Endometrial microvascular endothelial cells (primary cell): Measurements from ENCODE around the gene PPP6R1. TPM values are rescaled to one million over a fixed set of nuclear protein-coding genes. Genes with fewer than 3 reads are reported as not detected.

Experiments
- in situ Hi-C: cut with HindIII; loops from 2 replicates; pipeline ENCODE4 v1.10.0; 2017; ENCODE audit warnings: low sequenced_read_pairs, low pct_unique_long_range_greater_than_20kb; ENCODE audit errors: inconsistent ontology term
- total RNA-seq: library from RNA; depleted of rRNA; stranded (reverse); fragments of >200 nt; gene quantifications from one replicate; pipeline ENCODE4 v1.2.3, GENCODE V29; 2015; ENCODE audit errors: inconsistent ontology term

Gene PPP6R1, protein sequence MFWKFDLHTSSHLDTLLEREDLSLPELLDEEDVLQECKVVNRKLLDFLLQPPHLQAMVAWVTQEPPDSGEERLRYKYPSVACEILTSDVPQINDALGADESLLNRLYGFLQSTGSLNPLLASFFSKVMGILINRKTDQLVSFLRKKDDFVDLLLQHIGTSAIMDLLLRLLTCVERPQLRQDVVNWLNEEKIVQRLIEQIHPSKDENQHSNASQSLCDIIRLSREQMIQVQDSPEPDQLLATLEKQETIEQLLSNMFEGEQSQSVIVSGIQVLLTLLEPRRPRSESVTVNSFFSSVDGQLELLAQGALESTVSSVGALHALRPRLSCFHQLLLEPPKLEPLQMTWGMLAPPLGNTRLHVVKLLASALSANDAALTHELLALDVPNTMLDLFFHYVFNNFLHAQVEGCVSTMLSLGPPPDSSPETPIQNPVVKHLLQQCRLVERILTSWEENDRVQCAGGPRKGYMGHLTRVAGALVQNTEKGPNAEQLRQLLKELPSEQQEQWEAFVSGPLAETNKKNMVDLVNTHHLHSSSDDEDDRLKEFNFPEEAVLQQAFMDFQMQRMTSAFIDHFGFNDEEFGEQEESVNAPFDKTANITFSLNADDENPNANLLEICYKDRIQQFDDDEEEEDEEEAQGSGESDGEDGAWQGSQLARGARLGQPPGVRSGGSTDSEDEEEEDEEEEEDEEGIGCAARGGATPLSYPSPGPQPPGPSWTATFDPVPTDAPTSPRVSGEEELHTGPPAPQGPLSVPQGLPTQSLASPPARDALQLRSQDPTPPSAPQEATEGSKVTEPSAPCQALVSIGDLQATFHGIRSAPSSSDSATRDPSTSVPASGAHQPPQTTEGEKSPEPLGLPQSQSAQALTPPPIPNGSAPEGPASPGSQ
- total RNA-seq = 63.8 TPM

DNA sequence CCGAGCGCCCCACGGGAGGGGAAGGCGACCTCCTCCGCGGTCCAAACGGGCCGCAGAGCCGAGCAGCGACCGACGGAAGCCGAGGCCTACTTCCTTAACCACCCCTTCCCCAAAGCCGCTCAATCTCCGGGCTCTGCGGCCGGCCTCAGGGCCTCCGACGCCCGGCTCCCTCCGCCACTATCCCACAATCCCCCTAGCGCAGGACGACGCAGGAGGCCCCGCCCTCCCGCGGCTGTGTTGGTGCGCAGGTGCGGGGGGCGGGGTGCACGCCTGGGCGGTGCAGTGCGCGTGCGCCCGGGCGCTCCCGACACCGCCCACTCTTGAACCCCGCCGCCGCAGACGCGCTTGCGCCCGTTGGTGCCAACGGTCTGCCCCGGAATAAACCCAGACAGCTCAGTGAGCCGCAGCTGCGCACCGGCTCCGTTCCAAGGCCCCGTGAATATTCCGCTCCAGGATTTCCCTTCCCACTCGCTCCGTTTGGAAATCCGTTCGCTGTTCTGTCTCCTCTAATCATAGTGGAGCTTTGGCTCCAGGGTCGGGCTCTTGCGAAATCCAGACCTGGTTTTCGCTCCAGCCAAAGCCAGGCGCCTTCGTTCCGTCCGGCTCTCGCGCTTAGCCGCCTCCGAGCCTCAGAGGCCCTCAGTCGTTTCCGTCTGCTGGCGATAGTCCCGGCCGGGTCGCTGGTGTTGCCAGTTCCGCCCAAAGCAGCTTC, at the start of gene PPP6R1:
PPP6R1 (minus strand) TSS at position 190 of the 712 bp plus-strand sequence. CDS start 11,914 bp downstream, outside the sequence.
- in situ Hi-C loops = no loop called here

DNA sequence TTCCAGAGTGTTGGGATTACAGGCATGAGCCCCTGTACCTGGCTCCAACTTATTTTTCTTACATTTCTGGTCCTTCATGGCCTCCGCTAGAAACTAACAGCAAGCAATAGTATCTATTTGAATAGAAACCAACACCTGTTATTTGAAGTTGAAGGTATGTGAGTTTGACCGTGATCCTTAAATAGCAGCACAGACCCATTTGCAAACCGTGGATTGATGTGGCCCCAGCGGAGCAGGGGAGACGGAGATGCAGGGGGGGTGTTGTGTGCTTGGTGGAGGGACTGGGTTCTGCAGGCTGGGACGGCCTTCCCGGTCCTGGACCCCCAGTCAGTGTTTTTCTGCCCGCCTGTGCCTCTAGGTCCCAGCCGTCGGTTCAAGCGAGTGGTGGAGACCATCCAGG, 49.5 kb upstream of the PPP6R1 start:
- in situ Hi-C loops = no loop called here

DNA sequence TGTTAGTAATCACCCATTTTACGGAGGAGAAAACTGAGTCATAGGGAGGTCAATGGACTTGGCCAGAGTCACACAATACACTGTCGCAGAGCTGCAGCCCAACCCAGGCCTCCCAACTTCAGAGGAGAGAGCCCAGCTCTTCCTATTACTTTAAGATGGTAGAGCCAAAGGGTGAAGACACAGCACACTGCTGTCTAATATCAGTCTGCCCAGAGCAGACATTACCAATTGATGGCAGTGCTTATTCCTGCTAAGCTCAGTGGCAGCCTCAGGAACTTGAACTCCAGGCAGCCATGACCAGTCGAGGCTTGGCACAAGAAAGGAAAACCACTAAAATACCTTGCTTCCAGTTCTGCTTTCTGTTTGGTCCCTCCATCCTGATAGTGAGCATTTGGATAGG, 47.9 kb upstream of the PPP6R1 start:
- in situ Hi-C loops = no loop called here

DNA sequence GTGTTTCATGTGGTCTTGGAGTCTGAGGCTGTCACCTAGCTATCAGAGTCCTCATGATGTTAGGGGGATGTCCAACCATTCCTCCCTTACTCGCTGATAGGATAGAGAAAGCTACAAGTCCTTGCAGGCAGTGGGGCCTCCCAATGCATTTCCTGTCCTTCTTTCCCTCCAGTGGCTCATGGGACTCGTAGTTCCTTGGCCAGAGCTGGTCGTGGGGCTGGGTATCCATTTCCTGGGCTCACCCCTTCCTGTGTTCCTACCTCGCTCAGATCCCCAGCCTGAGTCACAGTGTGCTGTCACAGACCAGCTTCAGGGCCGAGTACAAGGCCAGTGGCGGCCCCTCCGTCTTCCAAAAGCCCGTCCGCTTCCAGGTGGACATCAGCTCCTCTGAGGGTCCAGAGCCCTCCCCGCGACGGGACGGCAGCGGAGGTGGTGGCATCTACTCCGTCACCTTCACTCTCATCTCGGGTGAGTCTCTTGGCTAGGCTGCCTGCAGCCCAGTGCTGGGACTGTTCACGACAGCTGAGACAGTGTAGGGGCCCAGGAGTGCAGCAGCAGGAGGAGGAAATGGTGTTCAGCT, 47.3 kb upstream of the PPP6R1 start:
- in situ Hi-C loops = no loop called here

DNA sequence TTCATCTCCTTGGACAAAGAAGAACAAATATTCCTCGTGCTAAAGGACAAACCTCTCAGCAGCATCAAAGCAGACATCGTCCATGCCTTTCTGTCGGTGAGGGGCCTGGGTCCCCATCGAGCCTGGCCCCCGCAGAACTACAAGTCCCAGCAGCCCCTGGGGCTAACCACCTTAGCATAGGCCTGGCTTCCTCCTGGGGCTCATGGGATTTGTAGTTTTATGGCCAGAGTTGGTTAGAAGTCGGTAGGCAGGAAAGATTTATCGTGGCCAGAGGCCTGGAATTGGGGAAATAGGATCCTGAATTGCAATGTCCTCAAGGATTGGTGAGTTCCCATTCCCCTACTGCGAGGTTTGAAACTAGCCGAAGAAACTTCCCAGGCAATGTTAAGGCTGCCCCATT, 46.7 kb upstream of the PPP6R1 start:
- in situ Hi-C loops = no loop called here

DNA sequence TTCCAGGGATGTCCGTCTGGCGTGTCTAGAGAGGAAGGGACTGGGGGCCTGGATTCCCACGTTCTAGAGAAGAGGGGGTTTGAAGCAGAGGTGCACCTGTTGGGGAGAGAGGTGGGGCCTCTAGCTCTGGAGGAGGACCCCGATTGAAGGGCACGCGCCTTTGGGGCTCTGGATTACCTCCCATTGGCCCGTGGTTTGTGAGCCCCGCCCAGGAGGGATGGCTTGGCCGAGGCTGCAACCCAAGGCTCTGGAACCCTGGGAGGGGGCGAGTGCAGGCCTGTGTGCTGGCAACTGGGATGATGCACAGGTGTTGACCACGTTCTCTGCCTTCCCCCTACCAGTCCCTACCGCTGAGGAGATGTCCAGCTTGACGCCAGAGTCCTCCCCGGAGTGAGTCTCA, 46.2 kb upstream of the PPP6R1 start:
- in situ Hi-C loops = no loop called here

DNA sequence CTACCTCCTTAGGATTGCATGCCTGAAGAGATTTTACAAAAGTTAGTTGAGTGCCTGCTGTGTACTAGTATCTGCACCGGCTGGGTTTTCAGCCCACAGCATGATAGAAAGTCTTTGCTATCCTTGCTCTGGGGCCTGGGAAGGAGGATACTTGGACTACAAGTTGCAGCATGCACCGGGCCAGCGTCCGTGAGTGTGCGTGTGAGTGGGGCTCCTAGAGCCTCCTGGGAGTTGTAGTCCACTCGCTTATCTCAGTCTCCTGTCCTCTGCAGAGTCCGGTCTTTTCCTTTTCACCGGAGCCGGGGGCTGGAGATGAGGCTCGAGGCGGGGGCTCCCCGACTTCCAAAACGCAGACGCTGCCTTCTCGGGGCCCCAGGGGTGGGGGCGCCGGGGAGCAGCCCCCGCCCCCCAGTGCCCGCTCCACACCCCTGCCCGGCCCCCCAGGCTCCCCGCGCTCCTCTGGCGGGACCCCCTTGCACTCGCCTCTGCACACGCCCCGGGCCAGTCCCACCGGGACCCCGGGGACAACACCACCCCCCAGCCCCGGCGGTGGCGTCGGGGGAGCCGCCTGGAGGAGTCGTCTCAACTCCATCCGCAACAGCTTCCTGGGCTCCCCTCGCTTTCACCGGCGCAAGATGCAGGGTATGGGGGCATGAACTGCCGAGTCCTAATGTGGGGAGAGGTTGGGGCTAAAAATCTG, 45.6 kb upstream of the PPP6R1 start:
- in situ Hi-C loops = no loop called here

DNA sequence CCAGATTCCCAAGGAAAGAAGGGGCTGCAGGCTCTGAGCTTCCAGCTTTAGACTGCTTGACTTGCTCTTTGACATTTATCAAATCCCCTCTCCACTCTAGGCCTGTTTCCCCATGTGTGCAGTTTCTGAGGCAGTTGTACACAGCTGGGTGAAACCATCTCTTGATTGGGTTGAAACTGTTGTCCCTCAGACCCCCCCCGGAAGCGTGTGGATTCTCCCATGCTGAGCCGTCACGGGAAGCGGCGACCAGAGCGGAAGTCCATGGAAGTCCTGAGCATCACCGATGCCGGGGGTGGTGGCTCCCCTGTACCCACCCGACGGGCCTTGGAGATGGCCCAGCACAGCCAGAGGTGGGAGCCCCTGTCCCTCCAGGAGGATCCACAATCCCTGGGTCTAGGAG, 44.7 kb upstream of the PPP6R1 start:
- in situ Hi-C loops = no loop called here

DNA sequence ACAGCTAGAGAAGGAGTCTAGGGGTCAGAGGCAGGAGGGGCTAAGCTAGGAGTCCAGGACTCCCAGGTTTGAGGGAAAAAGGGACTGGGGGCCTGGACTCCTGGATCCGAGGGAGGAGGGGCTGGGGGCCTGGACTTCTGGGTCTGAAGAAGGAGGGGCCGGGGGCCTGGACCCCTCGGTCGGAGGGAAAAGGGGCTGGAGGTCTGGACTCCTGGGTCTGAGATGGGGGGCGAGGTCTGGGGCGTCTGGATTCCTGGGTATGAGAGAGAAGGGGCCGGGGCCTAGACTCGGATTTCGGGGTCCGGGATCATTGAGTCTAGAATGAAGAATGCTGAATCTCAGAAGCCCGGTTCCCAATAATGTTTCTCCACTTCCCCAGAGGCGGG, 43.5 kb upstream of the PPP6R1 start:
- in situ Hi-C loops = no loop called here

DNA sequence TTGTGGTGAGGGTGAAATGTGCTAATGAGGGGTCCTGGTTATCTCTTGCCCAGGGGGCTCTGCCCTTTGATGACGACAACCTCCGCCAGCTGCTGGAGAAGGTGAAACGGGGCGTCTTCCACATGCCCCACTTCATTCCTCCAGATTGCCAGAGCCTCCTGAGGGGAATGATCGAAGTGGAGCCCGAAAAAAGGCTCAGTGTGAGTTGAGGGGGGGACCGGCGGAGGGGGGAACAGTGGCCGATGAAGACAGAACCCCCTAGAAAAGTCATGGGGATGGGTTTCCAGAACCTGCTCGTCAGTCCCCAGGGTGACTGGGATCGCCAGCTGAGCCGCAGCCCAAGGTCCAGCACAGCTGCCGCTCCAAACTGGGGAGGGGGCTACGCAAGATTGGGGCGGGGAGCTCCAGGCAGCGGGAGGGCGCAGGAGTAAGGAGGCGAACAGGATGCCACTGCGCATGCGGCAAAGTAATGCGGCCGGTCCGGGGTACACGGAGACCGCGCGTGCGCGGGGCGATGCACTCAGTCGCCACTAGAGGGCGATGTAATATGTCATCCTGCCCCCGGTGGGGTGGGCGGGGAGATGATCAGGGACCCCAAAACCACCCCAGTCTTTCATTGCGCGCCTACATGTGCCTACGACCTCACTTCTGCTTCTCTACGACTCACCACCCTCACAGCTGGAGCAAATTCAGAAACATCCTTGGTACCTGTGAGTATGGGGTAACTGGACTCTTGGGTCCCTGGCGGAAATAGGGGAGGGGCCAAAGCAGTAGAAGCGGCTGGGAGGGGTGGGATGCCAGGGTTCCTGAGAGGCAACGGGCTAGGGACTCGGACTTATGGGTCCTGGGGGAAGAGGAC, 42.9 kb upstream of the PPP6R1 start:
- in situ Hi-C loops = no loop called here

DNA sequence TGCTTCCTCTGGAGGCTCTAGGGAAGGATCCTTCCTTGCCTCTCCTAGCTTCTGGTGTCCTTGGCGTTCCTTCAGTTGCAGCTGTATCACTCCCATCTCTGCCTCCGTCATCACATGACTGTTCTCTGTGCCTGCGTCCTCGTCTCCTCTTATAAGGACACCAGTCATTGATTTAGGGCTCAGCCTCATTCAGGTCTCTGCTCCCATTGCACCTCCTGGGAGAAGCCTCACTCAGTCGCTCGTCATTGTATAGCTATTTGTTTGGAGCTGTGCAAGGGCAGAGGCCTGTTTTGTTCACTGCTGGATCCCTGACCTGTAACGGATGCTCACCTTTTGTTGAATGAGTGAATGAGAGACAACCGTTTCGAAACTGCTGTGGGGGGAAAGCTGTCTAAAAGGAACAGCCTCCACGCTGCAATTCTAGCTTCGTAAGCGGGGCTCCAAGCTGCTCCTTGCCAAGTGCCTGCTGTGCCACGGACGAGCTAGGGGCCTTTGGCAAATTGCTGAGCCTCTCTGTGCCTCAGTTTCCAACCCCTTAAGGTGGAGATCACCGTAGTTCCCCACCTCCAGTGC, 42.2 kb upstream of the PPP6R1 start:
- in situ Hi-C loops = no loop called here

DNA sequence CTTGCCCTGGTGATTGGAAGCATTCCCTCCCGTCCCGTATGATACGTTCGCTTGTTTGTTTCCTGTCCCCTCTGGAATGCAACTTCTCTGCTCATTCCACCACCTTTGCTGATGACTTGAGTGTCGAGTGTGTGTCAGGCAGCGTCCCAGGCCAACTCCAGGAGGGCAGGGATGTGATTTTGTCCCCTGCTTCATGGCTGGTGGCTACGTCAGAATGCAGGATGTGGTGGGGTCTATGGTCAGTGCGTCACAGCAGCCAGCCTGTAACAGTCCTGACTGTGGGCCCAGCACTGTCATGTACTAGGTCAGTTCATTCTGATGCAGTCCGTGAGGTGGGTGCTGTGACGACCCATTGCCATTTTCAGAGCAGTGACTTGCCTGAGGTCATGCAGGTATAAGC, 41.2 kb upstream of the PPP6R1 start:
- in situ Hi-C loops = loop anchor here (10.0 kb wide), 2 partner anchors 55 to 125 kb away; partner anchors contain the start of gene COX6B2

DNA sequence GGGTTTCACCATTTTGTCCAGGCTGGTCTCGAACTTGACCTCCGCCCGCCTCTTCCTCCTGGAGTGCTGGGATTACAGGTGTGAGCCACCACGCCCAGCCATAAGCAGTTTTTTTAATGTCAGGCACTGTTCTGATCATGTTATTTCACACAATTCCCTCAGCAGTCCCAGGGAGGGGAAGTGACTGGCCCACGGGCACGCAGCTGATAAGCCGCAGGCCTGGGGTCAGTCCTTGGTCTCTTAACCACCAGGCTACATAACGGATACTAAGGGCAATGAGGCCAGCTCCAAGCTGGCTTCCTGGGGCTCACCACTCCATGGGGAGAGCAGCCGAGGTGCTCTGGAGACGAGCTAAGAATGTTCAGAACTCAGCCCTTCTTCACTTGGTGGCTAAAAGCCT, 38.5 kb upstream of the PPP6R1 start:
- in situ Hi-C loops = loop anchor here (10.0 kb wide), 2 partner anchors 58 to 122 kb away; partner anchors contain the start of gene COX6B2

DNA sequence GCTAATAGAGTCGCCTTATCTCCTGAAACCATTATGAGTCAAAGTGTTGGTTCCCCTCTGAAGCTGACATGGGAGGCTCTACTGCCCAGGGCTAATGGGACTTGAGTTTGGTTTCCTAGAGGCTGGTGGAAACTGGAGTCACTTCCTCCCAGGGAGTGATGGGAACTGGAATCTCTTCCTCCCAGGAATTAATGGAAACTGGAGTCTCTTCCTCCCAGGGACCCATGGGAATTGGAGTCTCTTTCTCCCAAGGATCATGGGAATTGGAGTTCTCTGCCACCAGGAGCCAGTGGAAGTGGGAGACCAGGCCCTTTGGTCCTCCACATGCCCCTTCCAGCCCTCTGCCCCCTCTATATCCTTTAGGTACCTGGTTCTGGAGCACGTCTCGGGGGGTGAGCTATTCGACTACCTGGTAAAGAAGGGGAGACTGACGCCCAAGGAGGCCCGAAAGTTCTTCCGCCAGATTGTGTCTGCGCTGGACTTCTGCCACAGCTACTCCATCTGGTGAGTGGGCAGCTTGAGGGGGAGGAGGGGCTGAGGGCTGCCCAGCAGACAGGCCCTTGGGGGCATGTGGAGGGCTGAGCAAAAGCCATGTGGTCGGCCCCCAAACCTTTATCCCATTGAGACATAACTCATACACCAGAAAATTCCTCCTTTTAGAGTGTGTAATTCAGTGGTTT, 30.4 kb upstream of the PPP6R1 start:
- in situ Hi-C loops = no loop called here

DNA sequence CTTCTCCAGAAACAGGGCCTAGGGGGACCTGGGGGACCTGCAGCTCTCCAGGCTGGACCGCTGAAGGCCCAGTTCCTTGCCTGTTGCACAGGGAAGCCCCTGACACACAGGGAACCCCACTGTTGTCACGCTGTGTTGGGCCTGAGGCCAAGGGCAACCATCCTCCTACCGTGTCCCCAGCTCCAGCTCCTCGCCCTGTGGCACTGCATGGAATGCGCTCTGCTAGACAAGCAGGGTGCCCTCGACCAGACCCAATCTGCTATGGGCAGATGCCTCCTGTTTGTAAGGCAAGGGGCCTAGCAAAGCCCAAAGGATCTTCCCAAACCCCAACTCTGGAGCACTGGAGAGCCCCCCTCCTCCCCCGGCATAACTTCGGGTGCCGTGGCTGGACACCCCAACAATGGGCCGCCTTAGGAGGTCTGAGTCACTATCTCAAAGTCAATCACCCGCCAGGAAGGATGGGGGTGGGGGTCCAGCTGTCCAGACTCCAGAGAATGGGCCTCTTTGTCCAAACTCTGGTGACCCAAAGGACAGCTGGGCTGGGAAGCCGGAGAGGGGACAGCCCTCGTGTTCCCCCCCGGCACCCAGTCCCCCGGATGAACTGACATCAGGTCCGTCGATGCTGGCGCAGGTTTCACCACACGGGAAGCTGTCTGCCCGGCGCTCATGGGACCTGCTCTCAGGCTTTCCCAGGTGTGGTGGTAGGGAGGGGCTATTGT, 28.7 kb upstream of the PPP6R1 start:
- in situ Hi-C loops = no loop called here

DNA sequence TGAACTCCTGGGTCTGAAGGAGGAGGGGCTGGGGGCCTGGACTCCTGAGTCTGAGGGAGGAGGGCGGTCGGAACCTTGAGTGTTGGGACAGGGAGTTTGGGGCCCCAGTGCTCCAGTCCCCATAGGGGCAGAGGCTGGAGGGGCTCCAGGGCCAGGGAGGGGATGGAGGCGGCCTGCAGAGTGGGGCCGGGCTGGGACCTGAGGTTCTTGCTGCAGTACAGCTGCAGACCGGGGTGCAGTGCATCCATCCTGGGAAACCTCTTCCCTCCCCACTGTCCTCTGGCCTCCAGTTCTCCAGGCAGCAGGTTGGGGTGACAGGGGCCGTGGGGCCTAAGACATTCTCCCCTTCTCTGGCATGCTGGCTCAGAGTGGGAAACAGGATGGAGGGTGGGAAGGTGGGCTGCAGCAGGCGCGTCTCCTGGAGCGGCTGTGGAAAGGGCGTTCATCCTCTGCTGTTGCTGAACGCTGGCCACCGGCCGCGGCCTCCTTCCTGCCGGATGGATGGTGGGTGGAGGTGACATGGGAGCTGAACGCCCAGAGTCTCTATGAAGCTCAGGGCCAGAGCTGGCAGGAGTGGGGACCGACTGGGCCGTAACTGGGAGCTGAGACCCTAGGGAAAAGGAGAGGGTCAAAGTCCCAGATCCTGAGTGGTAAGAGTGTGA, 26.5 kb upstream of the PPP6R1 start:
- in situ Hi-C loops = no loop called here
